DOHH2 (cell line): ENCODE measurements around the gene SAA2.
A peak's percentile ranks its signal among the peaks of the same experiment; 100 is the strongest.
"Not testable (repeated sequence)": the region's sequence is repeated elsewhere in the genome, so short reads cannot be mapped to it uniquely, and the experiment has no call there.

ENCODE experiments used
- H3F3A ChIP-seq: fragments of 200-600 bp; sonication (generic), shearing (Covaris generic); 2 replicates; pipeline ENCODE4 v1.6.0; 2016; ENCODE audit warnings: antibody characterized with exemption, mild to moderate bottlenecking; ENCODE audit not compliant: control insufficient read depth, insufficient read depth
- H3K27ac ChIP-seq: fragments of 200-600 bp; sonication (generic); 2 replicates; pipeline ENCODE4 v1.5.1; 2014; ENCODE audit warnings: low read depth, mild to moderate bottlenecking, low read length, moderate library complexity
- H3K27me3 ChIP-seq: fragments of 200-600 bp; sonication (generic); 2 replicates; pipeline ENCODE4 v1.6.1; 2014; ENCODE audit warnings: mild to moderate bottlenecking, low read length, mixed read lengths; ENCODE audit not compliant: control insufficient read depth
- H3K36me3 ChIP-seq: fragments of 200-600 bp; sonication (generic); 2 replicates; pipeline ENCODE4 v1.6.1; 2014; ENCODE audit warnings: mild to moderate bottlenecking, low read length, moderate library complexity, mixed read lengths; ENCODE audit not compliant: control insufficient read depth
- H3K4me1 ChIP-seq: fragments of 200-600 bp; sonication (generic); 2 replicates; pipeline ENCODE4 v1.6.1; 2014; ENCODE audit warnings: mild to moderate bottlenecking, low read length, mixed read lengths; ENCODE audit not compliant: control insufficient read depth
- H3K4me2 ChIP-seq: fragments of 200-600 bp; sonication (generic); 2 replicates; pipeline ENCODE4 v1.6.0; 2014; ENCODE audit warnings: mild to moderate bottlenecking, low read length, moderate library complexity
- H3K4me3 ChIP-seq: fragments of 200-600 bp; sonication (generic); 2 replicates; pipeline ENCODE4 v1.5.1; 2014; ENCODE audit warnings: mild to moderate bottlenecking, low read length, mixed read lengths
- H3K79me2 ChIP-seq: fragments of 200-600 bp; sonication (generic); 2 replicates; pipeline ENCODE4 v1.6.1; 2014; ENCODE audit warnings: mild to moderate bottlenecking, low read length, mixed read lengths; ENCODE audit not compliant: control insufficient read depth
- H3K9me2 ChIP-seq: fragments of 200-600 bp; sonication (generic); replicated peaks from 2 replicates; pipeline ENCODE4 v1.6.1; 2014; ENCODE audit warnings: mild to moderate bottlenecking, low read length, mixed read lengths; ENCODE audit not compliant: control insufficient read depth
- H3K9me3 ChIP-seq: fragments of 200-600 bp; sonication (generic); 2 replicates; pipeline ENCODE4 v1.6.1; 2014; ENCODE audit warnings: antibody characterized with exemption, low read length, mixed read lengths; ENCODE audit not compliant: control insufficient read depth, insufficient read depth
- H4K20me1 ChIP-seq: fragments of 200-600 bp; sonication (generic); 2 replicates; pipeline ENCODE4 v1.6.0; 2014; ENCODE audit warnings: low read depth, mild to moderate bottlenecking, antibody characterized with exemption, low read length, moderate library complexity; ENCODE audit not compliant: control insufficient read depth, insufficient read depth
- EZH2phosphoT487 ChIP-seq: fragments of 200-600 bp; sonication (generic); IDR thresholded peaks from 2 replicates; pipeline ENCODE4 v1.6.1; 2017; ENCODE audit warnings: borderline replicate concordance, mild to moderate bottlenecking, antibody characterized with exemption, low read length, moderate library complexity, mixed read lengths
- TF ChIP-seq, protein P1 (sequence below): fragments of 200-600 bp; sonication (generic); IDR thresholded peaks from one replicate; pipeline ENCODE4 v1.5.1; 2014; ENCODE audit warnings: antibody characterized with exemption, mild to moderate bottlenecking, low read depth, low read length; ENCODE audit not compliant: poor library complexity, severe bottlenecking

The SAA2 gene

GRCh38 chr11:18204771-18205170 is 43.7 kb downstream of the SAA2 start:
- Histone ChIP-seq H3K4me1 (no peaks in the 10 kb centered on the region), H3K27me3 (0 out of 2 replicates have a peak, but pooled peaks cover 2% of the 10 kb centered on the region), H3K4me3 (no peak overlapping the region), H3F3A (no peaks in the 10 kb centered on the region), H3K36me3 (no peaks in the 10 kb centered on the region), H3K9me3 (no peaks in the 10 kb centered on the region), H3K27ac (no peak overlapping the region), H4K20me1 (no peaks in the 10 kb centered on the region), H3K4me2 (no peak overlapping the region), H3K79me2 (no peaks in the 10 kb centered on the region), H3K9me2 (no peaks in the 10 kb centered on the region)
- TF ChIP-seq, protein P1, sequence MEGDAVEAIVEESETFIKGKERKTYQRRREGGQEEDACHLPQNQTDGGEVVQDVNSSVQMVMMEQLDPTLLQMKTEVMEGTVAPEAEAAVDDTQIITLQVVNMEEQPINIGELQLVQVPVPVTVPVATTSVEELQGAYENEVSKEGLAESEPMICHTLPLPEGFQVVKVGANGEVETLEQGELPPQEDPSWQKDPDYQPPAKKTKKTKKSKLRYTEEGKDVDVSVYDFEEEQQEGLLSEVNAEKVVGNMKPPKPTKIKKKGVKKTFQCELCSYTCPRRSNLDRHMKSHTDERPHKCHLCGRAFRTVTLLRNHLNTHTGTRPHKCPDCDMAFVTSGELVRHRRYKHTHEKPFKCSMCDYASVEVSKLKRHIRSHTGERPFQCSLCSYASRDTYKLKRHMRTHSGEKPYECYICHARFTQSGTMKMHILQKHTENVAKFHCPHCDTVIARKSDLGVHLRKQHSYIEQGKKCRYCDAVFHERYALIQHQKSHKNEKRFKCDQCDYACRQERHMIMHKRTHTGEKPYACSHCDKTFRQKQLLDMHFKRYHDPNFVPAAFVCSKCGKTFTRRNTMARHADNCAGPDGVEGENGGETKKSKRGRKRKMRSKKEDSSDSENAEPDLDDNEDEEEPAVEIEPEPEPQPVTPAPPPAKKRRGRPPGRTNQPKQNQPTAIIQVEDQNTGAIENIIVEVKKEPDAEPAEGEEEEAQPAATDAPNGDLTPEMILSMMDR, result no peak
- no peak for TF ChIP-seq EZH2phosphoT487

- H3K79me2 ChIP-seq, result no peaks in the 10 kb centered on the region
- no peak for TF ChIP-seq EZH2phosphoT487
- TF ChIP-seq, protein P1, result no peak
- H3K4me1 ChIP-seq, result no peaks in the 10 kb centered on the region
- no peaks in the 10 kb centered on the region for H3K9me3 ChIP-seq
- no peaks in the 10 kb centered on the region for H3F3A ChIP-seq
- H3K27ac ChIP-seq, result no peak overlapping the region
- H3K4me3 ChIP-seq, result no peak overlapping the region
- no peaks in the 10 kb centered on the region for H3K9me2 ChIP-seq
- H3K27me3 ChIP-seq, result 0 out of 2 replicates have a peak, but pooled peaks cover 2% of the 10 kb centered on the region
- H4K20me1 ChIP-seq, result no peaks in the 10 kb centered on the region
- H3K36me3 ChIP-seq, result no peaks in the 10 kb centered on the region
- H3K4me2 ChIP-seq, result no peak overlapping the region
Observed at GRCh38 chr11:18204220-18204619, 44.2 kb downstream of the SAA2 start.

- Histone ChIP-seq H3K4me2 (no peak overlapping the region), H3K27me3 (0 out of 2 replicates have a peak, but pooled peaks cover 2% of the 10 kb centered on the region), H3K9me2 (no peaks in the 10 kb centered on the region)
Observed at GRCh38 chr11:18203723-18204122, 44.7 kb downstream of the SAA2 start.

GRCh38 chr11:18197738-18198137 is 50.7 kb downstream of the SAA2 start:
- not testable (repeated sequence) for H3K27ac ChIP-seq, H3K36me3 ChIP-seq, H3K9me3 ChIP-seq, H4K20me1 ChIP-seq, H3K4me3 ChIP-seq, H3K4me2 ChIP-seq, H3K79me2 ChIP-seq, H3K4me1 ChIP-seq, H3K9me2 ChIP-seq, H3K27me3 ChIP-seq, H3F3A ChIP-seq

More at GRCh38 chr11:18203723-18204122, 44.7 kb downstream of the SAA2 start:
- no peaks in the 10 kb centered on the region for H4K20me1 ChIP-seq
- no peak overlapping the region for H3K27ac ChIP-seq
- no peak overlapping the region for H3K4me3 ChIP-seq
- no peaks in the 10 kb centered on the region for H3K4me1 ChIP-seq
- no peaks in the 10 kb centered on the region for H3K36me3 ChIP-seq
- no peak for TF ChIP-seq EZH2phosphoT487
- TF ChIP-seq, protein P1, result peak; percentile 62
- H3K9me3 ChIP-seq, result no peaks in the 10 kb centered on the region
- no peaks in the 10 kb centered on the region for H3F3A ChIP-seq
- H3K79me2 ChIP-seq, result no peaks in the 10 kb centered on the region
